ENCODE data around the gene UEVLD.

UEVLD gene

GRCh38 chr11:18526521-18527296 is 61.8 kb downstream of the UEVLD start, which contains the start of gene TSG101 (continued):
- TF ChIP-seq ZNF596 (tag by site-specific recombination; IDR thresholded peaks at IDR 0.05) (no peak), MEIS1 (CRISPR knock-in tag; IDR thresholded peaks at IDR 0.05; ENCODE audit: borderline replicate concordance) (no peak), HOXA7 (CRISPR knock-in tag; IDR thresholded peaks at IDR 0.05; ENCODE audit: borderline replicate concordance) (no peak), ZNF2 (tag by site-specific recombination; IDR thresholded peaks at IDR 0.05) (peak; percentile 83), ZNF544 (tag by site-specific recombination; IDR thresholded peaks at IDR 0.05) (no peak), GLI2 (tag by site-specific recombination; IDR thresholded peaks at IDR 0.05; ENCODE audit: borderline replicate concordance, low read depth) (no peak), ZNF214 (tag by site-specific recombination; IDR thresholded peaks at IDR 0.05; ENCODE audit: borderline replicate concordance) (no peak), BCL11A (tag by site-specific recombination; IDR thresholded peaks at IDR 0.05; ENCODE audit: low read depth) (no peak), SP7 (tag by site-specific recombination; IDR thresholded peaks at IDR 0.05) (peak; percentile 64), ZNF169 (tag by site-specific recombination; IDR thresholded peaks at IDR 0.05) (no peak), KLF8 (tag by site-specific recombination; IDR thresholded peaks at IDR 0.05) (peak; percentile 87), ZNF623 (tag by site-specific recombination; IDR thresholded peaks at IDR 0.05) (no peak), ZNF692 (tag by site-specific recombination; IDR thresholded peaks at IDR 0.05) (0 out of 2 replicates have a peak, but pooled peaks have one; percentile 35), ZNF184 (tag by site-specific recombination; IDR thresholded peaks at IDR 0.05) (no peak), ZNF785 (tag by site-specific recombination; IDR thresholded peaks at IDR 0.05) (no peak), ZNF629 (tag by site-specific recombination; IDR thresholded peaks at IDR 0.05) (peak; percentile 92), ZBTB6 (tag by site-specific recombination; IDR thresholded peaks at IDR 0.05) (no peak), ZNF239 (tag by site-specific recombination; IDR thresholded peaks at IDR 0.05) (no peak), ZNF280C (tag by site-specific recombination; IDR thresholded peaks at IDR 0.05) (no peak), HIC1 (tag by site-specific recombination; IDR thresholded peaks at IDR 0.05) (no peak; the same call in none of the 2 replicates), ZNF114 (tag by site-specific recombination; IDR thresholded peaks at IDR 0.05) (no peak), ZNF701 (tag by site-specific recombination; IDR thresholded peaks at IDR 0.05) (no peak), ZNF514 (tag by site-specific recombination; IDR thresholded peaks at IDR 0.05) (no peak), IKZF3 (tag by site-specific recombination; IDR thresholded peaks at IDR 0.05) (no peak), SP3 (tag by site-specific recombination; IDR thresholded peaks at IDR 0.05) (peak; percentile 66)
- TF ChIP-seq, protein P1, sequence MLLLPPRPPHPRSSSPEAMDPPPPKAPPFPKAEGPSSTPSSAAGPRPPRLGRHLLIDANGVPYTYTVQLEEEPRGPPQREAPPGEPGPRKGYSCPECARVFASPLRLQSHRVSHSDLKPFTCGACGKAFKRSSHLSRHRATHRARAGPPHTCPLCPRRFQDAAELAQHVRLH (tag by site-specific recombination; IDR thresholded peaks at IDR 0.05) = peak; percentile 98
- TF ChIP-seq, protein P2, sequence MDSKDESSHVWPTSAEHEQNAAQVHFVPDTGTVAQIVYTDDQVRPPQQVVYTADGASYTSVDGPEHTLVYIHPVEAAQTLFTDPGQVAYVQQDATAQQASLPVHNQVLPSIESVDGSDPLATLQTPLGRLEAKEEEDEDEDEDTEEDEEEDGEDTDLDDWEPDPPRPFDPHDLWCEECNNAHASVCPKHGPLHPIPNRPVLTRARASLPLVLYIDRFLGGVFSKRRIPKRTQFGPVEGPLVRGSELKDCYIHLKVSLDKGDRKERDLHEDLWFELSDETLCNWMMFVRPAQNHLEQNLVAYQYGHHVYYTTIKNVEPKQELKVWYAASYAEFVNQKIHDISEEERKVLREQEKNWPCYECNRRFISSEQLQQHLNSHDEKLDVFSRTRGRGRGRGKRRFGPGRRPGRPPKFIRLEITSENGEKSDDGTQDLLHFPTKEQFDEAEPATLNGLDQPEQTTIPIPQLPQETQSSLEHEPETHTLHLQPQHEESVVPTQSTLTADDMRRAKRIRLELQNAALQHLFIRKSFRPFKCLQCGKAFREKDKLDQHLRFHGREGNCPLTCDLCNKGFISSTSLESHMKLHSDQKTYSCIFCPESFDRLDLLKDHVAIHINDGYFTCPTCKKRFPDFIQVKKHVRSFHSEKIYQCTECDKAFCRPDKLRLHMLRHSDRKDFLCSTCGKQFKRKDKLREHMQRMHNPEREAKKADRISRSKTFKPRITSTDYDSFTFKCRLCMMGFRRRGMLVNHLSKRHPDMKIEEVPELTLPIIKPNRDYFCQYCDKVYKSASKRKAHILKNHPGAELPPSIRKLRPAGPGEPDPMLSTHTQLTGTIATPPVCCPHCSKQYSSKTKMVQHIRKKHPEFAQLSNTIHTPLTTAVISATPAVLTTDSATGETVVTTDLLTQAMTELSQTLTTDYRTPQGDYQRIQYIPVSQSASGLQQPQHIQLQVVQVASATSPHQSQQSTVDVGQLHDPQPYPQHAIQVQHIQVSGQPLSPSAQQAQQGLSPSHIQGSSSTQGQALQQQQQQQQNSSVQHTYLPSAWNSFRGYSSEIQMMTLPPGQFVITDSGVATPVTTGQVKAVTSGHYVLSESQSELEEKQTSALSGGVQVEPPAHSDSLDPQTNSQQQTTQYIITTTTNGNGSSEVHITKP (tag by site-specific recombination; IDR thresholded peaks at IDR 0.05) = peak; percentile 91
- TF ChIP-seq, protein P3, sequence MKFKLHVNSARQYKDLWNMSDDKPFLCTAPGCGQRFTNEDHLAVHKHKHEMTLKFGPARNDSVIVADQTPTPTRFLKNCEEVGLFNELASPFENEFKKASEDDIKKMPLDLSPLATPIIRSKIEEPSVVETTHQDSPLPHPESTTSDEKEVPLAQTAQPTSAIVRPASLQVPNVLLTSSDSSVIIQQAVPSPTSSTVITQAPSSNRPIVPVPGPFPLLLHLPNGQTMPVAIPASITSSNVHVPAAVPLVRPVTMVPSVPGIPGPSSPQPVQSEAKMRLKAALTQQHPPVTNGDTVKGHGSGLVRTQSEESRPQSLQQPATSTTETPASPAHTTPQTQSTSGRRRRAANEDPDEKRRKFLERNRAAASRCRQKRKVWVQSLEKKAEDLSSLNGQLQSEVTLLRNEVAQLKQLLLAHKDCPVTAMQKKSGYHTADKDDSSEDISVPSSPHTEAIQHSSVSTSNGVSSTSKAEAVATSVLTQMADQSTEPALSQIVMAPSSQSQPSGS (tag by site-specific recombination; IDR thresholded peaks at IDR 0.05; ENCODE audit: low read depth) = peak; percentile 85

Data from HEK293 (cell line).